Suprapubic skin (tissue), 4 donors: ENCODE measurements around the gene ARMC8. TPM values are rescaled to one million over a fixed set of nuclear protein-coding genes. Genes with fewer than 3 reads are reported as not detected.

Source experiments
- DNase-seq, 2 donors: peaks; one replicate each; pipeline ENCODE4 v3.0.0-alpha.2; 2019; ENCODE audit warnings: low spot score in 2 of 2
- H3K27ac ChIP-seq: fragments of 200-600 bp; sonication (generic); one replicate; pipeline ENCODE4 v1.5.1; 2019
- H3K27me3 ChIP-seq: fragments of 200-600 bp; sonication (generic); one replicate; pipeline ENCODE4 v1.5.1; 2019
- H3K36me3 ChIP-seq: fragments of 200-600 bp; sonication (generic); one replicate; pipeline ENCODE4 v1.5.1; 2019
- H3K4me1 ChIP-seq: fragments of 200-600 bp; sonication (generic); one replicate; pipeline ENCODE4 v1.5.1; 2019
- H3K4me3 ChIP-seq: fragments of 200-600 bp; sonication (generic); one replicate; pipeline ENCODE4 v1.5.1; 2019; ENCODE audit warnings: mild to moderate bottlenecking
- H3K9me3 ChIP-seq: fragments of 200-600 bp; sonication (generic); one replicate; pipeline ENCODE4 v1.5.1; 2019
- CTCF ChIP-seq, 2 donors: fragments of 200-600 bp in 1 of 2; fragments of 450-650 bp in 1 of 2; sonication (generic) in 1 of 2; IDR thresholded peaks; one replicate each; pipeline ENCODE4 v1.5.1; 2016 to 2019; ENCODE audit warnings: antibody characterized with exemption in 2 of 2, mild to moderate bottlenecking in 1 of 2, moderate library complexity in 1 of 2
- EP300 ChIP-seq: sonication (generic); formaldehyde crosslinking; IDR thresholded peaks from one replicate; pipeline ENCODE4 v1.6.1; 2017; ENCODE audit warnings: antibody characterized with exemption
- POLR2A ChIP-seq, 2 donors: fragments of 450-650 bp; IDR thresholded peaks; one replicate each; pipeline ENCODE4 v1.6.1; 2017; ENCODE audit warnings: antibody characterized with exemption in 2 of 2, mild to moderate bottlenecking in 2 of 2, moderate library complexity in 2 of 2
- POLR2AphosphoS5 ChIP-seq, 3 donors: sonication (generic); formaldehyde crosslinking; IDR thresholded peaks; one replicate each; pipeline ENCODE4 v1.6.1; 2017; ENCODE audit warnings: antibody characterized with exemption in 3 of 3
- WGBS: methylation state at CpG from one replicate; pipeline ENCODE4 v1.1.5; 2018; 5-methylcytosine and 5-hydroxymethylcytosine counted together
- total RNA-seq, 4 donors: library from RNA; depleted of rRNA; stranded (reverse); fragments of >200 nt; gene quantifications; one replicate each; pipeline ENCODE4 v1.1.0, GENCODE V29; 2016

Gene ARMC8
- total RNA-seq, 4 donors from 2014 or later = 32.2 to 86.7 (median 33.3) TPM

- 94% methylated on average over 9 of the region's 9 CpGs for WGBS
- H3K27ac ChIP-seq = no peak overlapping the region
- no peak for DNase-seq
- no peak for TF ChIP-seq POLR2AphosphoS5 (IDR thresholded peaks at IDR 0.05)
- H3K9me3 ChIP-seq = no peaks in the 10 kb centered on the region
- no peaks in the 10 kb centered on the region for H3K4me1 ChIP-seq
- no peaks in the 10 kb centered on the region for H3K27me3 ChIP-seq
- peaks cover 61% of the 10 kb centered on the region for H3K36me3 ChIP-seq
- H3K4me3 ChIP-seq = no peak overlapping the region
These were observed 57.9 kb downstream of the ARMC8 start for GRCh38 chr3:138245026-138245425.

GRCh38 chr3:138249636-138250035 lies 62.5 kb downstream of the ARMC8 start:
- no peaks in the 10 kb centered on the region for H3K4me1 ChIP-seq
- TF ChIP-seq CTCF (IDR thresholded peaks at IDR 0.05) (no peak), POLR2AphosphoS5 (IDR thresholded peaks at IDR 0.05) (no peak), POLR2A (IDR thresholded peaks at IDR 0.05) (no peak), EP300 (no peak)
- H3K4me3 ChIP-seq = no peak overlapping the region
- no peaks in the 10 kb centered on the region for H3K9me3 ChIP-seq
- no peaks in the 10 kb centered on the region for H3K27me3 ChIP-seq
- no peak for DNase-seq
- H3K36me3 ChIP-seq = peaks cover 26% of the 10 kb centered on the region
- H3K27ac ChIP-seq = no peak overlapping the region

GRCh38 chr3:138253609-138254008 lies 66.5 kb downstream of the ARMC8 start:
- no peaks in the 10 kb centered on the region for H3K9me3 ChIP-seq
- no peak overlapping the region for H3K4me3 ChIP-seq
- 88% methylated on average over 1 of the region's 1 CpG for WGBS
- H3K36me3 ChIP-seq = peaks cover 7% of the 10 kb centered on the region
- H3K4me1 ChIP-seq = no peaks in the 10 kb centered on the region
- no peak overlapping the region for H3K27ac ChIP-seq
- H3K27me3 ChIP-seq = no peaks in the 10 kb centered on the region
- TF ChIP-seq POLR2AphosphoS5 (IDR thresholded peaks at IDR 0.05) (no peak), POLR2A (IDR thresholded peaks at IDR 0.05) (no peak), CTCF (IDR thresholded peaks at IDR 0.05) (no peak), EP300 (no peak)
- DNase-seq = no peak

- TF ChIP-seq EP300 (no peak), POLR2A (IDR thresholded peaks at IDR 0.05) (no peak), CTCF (IDR thresholded peaks at IDR 0.05) (no peak), POLR2AphosphoS5 (IDR thresholded peaks at IDR 0.05) (no peak)
- Histone ChIP-seq H3K9me3 (no peaks in the 10 kb centered on the region), H3K27ac (no peak overlapping the region), H3K27me3 (no peaks in the 10 kb centered on the region), H3K4me3 (no peak overlapping the region), H3K36me3 (peaks cover 6% of the 10 kb centered on the region), H3K4me1 (no peaks in the 10 kb centered on the region)
- no peak for DNase-seq
- WGBS = 45% methylated on average over 1 of the region's 1 CpG
These were observed 67.1 kb downstream of the ARMC8 start for GRCh38 chr3:138254216-138254615.

- Histone ChIP-seq H3K27ac (no peak overlapping the region), H3K36me3 (peaks cover 6% of the 10 kb centered on the region), H3K4me3 (no peak overlapping the region), H3K27me3 (no peaks in the 10 kb centered on the region), H3K4me1 (no peaks in the 10 kb centered on the region), H3K9me3 (no peaks in the 10 kb centered on the region)
- TF ChIP-seq EP300 (no peak), CTCF (IDR thresholded peaks at IDR 0.05) (no peak), POLR2A (IDR thresholded peaks at IDR 0.05) (no peak), POLR2AphosphoS5 (IDR thresholded peaks at IDR 0.05) (no peak)
- DNase-seq = no peak
- WGBS = 83% methylated on average over 1 of the region's 1 CpG
These were observed 68.9 kb downstream of the ARMC8 start for GRCh38 chr3:138256022-138256421.

- H3K27me3 ChIP-seq = no peaks in the 10 kb centered on the region
- TF ChIP-seq EP300 (no peak), CTCF (IDR thresholded peaks at IDR 0.05) (no peak), POLR2A (IDR thresholded peaks at IDR 0.05) (no peak), POLR2AphosphoS5 (IDR thresholded peaks at IDR 0.05) (no peak)
- no peak overlapping the region for H3K27ac ChIP-seq
- H3K4me1 ChIP-seq = no peaks in the 10 kb centered on the region
- H3K9me3 ChIP-seq = no peaks in the 10 kb centered on the region
- peaks cover 6% of the 10 kb centered on the region for H3K36me3 ChIP-seq
- H3K4me3 ChIP-seq = no peak overlapping the region
- DNase-seq = no peak
- 96% methylated on average over 1 of the region's 1 CpG for WGBS
These were observed 70.9 kb downstream of the ARMC8 start for GRCh38 chr3:138257986-138258385.
